ENCODE results near the gene CFTR. TPM values are rescaled to one million over a fixed set of nuclear protein-coding genes. Genes with fewer than 3 reads are reported as not detected.

CFTR gene
- total and polyA plus RNA-seq, 4 donors: 0.10 to 3.1 (median 0.30) TPM

GRCh38 chr7:117654780-117655179, 175.0 kb downstream of the CFTR start:
- no peak for ATAC-seq (ENCODE audit: low FRiP score)
- no peak overlapping the region for H3K27ac ChIP-seq (ENCODE audit: low read depth in 1 of 2, low read length in 2 of 2)
- no peaks in the 10 kb centered on the region for H3K9me3 ChIP-seq (ENCODE audit: control insufficient read depth, low read length)
- no peak for DNase-seq
- H3K4me3 ChIP-seq (ENCODE audit: low read length in 2 of 2): no peak overlapping the region
- WGBS, 2 donors: 90 to 91% methylated on average over 1 of the region's 1 CpG
- H3K36me3 ChIP-seq (ENCODE audit: control insufficient read depth in 1 of 2, insufficient read depth in 2 of 2, low read length in 1 of 2): no peaks in the 10 kb centered on the region
- H3K27me3 ChIP-seq (ENCODE audit: control insufficient read depth in 1 of 2, insufficient read depth in 2 of 2, low read length in 1 of 2): no peaks in the 10 kb centered on the region
- intact Hi-C loops (cut with DNase I): no loop called here
- no peaks in the 10 kb centered on the region for H3K4me1 ChIP-seq (ENCODE audit: control insufficient read depth in 1 of 2, insufficient read depth in 2 of 2, low read length in 2 of 2)

DNA sequence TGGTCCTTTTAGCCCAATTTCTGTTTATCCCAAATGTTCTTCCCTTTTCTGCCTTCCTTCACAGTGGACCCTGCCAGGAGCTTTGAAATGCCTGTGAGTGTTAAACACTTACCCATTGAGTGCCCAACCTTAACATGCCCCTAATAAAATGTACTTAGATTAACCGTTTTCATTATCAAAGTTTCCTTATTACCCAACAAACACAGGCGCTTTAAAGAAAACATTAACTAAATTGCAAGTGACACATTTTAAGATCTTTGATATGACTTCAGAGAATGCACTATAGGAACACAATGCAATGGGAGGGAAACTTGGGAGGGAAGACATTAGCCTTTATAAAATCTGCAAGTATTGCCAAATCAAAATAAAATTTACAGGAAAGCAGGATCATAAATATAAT, 177.0 kb downstream of the CFTR start:
- DNase-seq (no peak), ATAC-seq (ENCODE audit: low FRiP score) (no peak)
- H3K27ac ChIP-seq (ENCODE audit: low read depth in 1 of 2, low read length in 2 of 2): no peak overlapping the region
- no peaks in the 10 kb centered on the region for H3K4me1 ChIP-seq (ENCODE audit: control insufficient read depth in 1 of 2, insufficient read depth in 2 of 2, low read length in 2 of 2)
- H3K27me3 ChIP-seq (ENCODE audit: control insufficient read depth in 1 of 2, insufficient read depth in 2 of 2, low read length in 1 of 2): no peaks in the 10 kb centered on the region
- no peaks in the 10 kb centered on the region for H3K36me3 ChIP-seq (ENCODE audit: control insufficient read depth in 1 of 2, insufficient read depth in 2 of 2, low read length in 1 of 2)
- no peaks in the 10 kb centered on the region for H3K9me3 ChIP-seq (ENCODE audit: control insufficient read depth, low read length)
- H3K4me3 ChIP-seq (ENCODE audit: low read length in 2 of 2): no peak overlapping the region
- intact Hi-C loops (cut with DNase I): no loop called here
- WGBS, 2 donors: 57 to 72% methylated on average over 2 of the region's 2 CpGs

DNA sequence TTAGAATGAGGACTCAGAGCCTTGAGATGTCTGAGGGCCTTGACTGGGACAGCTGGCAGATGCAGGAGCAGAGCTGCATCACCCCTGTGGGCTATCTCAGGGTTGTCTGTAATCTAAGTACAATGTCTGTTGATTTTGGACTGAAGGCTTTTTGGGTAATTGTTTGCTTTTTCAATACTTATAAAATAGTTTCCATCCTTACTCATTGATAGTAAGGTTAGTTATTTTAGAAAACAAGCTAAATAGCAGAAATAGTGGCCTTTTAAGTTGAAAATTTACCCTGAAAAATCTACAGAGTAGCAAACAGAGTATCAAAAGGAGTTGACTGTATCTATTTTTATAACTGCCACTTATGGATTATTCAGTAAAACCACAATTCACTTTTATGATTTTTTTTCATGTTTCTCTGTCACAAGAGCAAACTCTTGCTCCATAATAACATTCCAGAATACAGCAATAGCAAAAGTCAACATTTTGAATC, 179.7 kb downstream of the CFTR start:
- no peaks in the 10 kb centered on the region for H3K27me3 ChIP-seq (ENCODE audit: control insufficient read depth in 1 of 2, insufficient read depth in 2 of 2, low read length in 1 of 2)
- H3K4me3 ChIP-seq (ENCODE audit: low read length in 2 of 2): no peak overlapping the region
- intact Hi-C loops (cut with DNase I): no loop called here
- DNase-seq: no peak
- H3K4me1 ChIP-seq (ENCODE audit: control insufficient read depth in 1 of 2, insufficient read depth in 2 of 2, low read length in 2 of 2): no peaks in the 10 kb centered on the region
- no peaks in the 10 kb centered on the region for H3K36me3 ChIP-seq (ENCODE audit: control insufficient read depth in 1 of 2, insufficient read depth in 2 of 2, low read length in 1 of 2)
- H3K9me3 ChIP-seq (ENCODE audit: control insufficient read depth, low read length): no peaks in the 10 kb centered on the region
- ATAC-seq (ENCODE audit: low FRiP score): no peak
- H3K27ac ChIP-seq (ENCODE audit: low read depth in 1 of 2, low read length in 2 of 2): no peak overlapping the region

DNA sequence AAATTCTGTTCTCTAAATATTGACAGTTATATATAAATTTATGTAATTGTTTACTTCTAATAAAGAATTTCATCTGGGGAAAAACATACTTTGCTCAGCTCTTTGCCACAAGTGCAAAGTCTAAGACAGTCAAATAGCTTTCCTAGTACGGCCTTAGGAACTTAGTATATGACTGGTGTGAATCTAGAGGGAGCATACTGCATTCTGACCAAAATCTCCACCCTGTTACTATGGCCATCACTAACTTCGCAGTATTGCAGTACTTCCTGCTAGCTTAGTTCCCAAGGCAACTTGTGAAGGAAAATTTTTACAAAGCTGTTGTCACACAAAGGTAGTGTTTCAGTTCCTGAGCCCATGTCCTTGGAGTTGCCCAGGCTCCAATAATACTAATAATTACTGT, 181.5 kb downstream of the CFTR start:
- H3K27me3 ChIP-seq (ENCODE audit: control insufficient read depth in 1 of 2, insufficient read depth in 2 of 2, low read length in 1 of 2): no peaks in the 10 kb centered on the region
- no peaks in the 10 kb centered on the region for H3K36me3 ChIP-seq (ENCODE audit: control insufficient read depth in 1 of 2, insufficient read depth in 2 of 2, low read length in 1 of 2)
- H3K4me3 ChIP-seq (ENCODE audit: low read length in 2 of 2): no peak overlapping the region
- DNase-seq (no peak), ATAC-seq (ENCODE audit: low FRiP score) (no peak)
- no peaks in the 10 kb centered on the region for H3K4me1 ChIP-seq (ENCODE audit: control insufficient read depth in 1 of 2, insufficient read depth in 2 of 2, low read length in 2 of 2)
- intact Hi-C loops (cut with DNase I): no loop called here
- 86 to 87% methylated on average over 2 of the region's 2 CpGs for whole genome bisulfite sequencing, 2 donors
- H3K9me3 ChIP-seq (ENCODE audit: control insufficient read depth, low read length): no peaks in the 10 kb centered on the region
- no peak overlapping the region for H3K27ac ChIP-seq (ENCODE audit: low read depth in 1 of 2, low read length in 2 of 2)

- no peaks in the 10 kb centered on the region for H3K9me3 ChIP-seq (ENCODE audit: control insufficient read depth, low read length)
- no peaks in the 10 kb centered on the region for H3K36me3 ChIP-seq (ENCODE audit: control insufficient read depth in 1 of 2, insufficient read depth in 2 of 2, low read length in 1 of 2)
- WGBS, 2 donors: 90 to 92% methylated on average over 3 of the region's 3 CpGs
- DNase-seq: no peak
- intact Hi-C loops (cut with DNase I): no loop called here
- no peak overlapping the region for H3K4me3 ChIP-seq (ENCODE audit: low read length in 2 of 2)
- no peaks in the 10 kb centered on the region for H3K4me1 ChIP-seq (ENCODE audit: control insufficient read depth in 1 of 2, insufficient read depth in 2 of 2, low read length in 2 of 2)
- H3K27me3 ChIP-seq (ENCODE audit: control insufficient read depth in 1 of 2, insufficient read depth in 2 of 2, low read length in 1 of 2): no peaks in the 10 kb centered on the region
- ATAC-seq (ENCODE audit: low FRiP score): no peak
- no peak overlapping the region for H3K27ac ChIP-seq (ENCODE audit: low read depth in 1 of 2, low read length in 2 of 2)
Observed at GRCh38 chr7:117664047-117664446, 184.2 kb downstream of the CFTR start.

DNA sequence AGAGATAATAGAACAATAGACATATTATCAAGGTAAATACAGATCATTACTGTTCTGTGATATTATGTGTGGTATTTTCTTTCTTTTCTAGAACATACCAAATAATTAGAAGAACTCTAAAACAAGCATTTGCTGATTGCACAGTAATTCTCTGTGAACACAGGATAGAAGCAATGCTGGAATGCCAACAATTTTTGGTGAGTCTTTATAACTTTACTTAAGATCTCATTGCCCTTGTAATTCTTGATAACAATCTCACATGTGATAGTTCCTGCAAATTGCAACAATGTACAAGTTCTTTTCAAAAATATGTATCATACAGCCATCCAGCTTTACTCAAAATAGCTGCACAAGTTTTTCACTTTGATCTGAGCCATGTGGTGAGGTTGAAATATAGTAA, 185.5 kb downstream of the CFTR start:
- H3K4me3 ChIP-seq (ENCODE audit: low read length in 2 of 2): no peak overlapping the region
- intact Hi-C loops (cut with DNase I): no loop called here
- H3K27me3 ChIP-seq (ENCODE audit: control insufficient read depth in 1 of 2, insufficient read depth in 2 of 2, low read length in 1 of 2): no peaks in the 10 kb centered on the region
- DNase-seq: no peak
- H3K36me3 ChIP-seq (ENCODE audit: control insufficient read depth in 1 of 2, insufficient read depth in 2 of 2, low read length in 1 of 2): no peaks in the 10 kb centered on the region
- no peaks in the 10 kb centered on the region for H3K9me3 ChIP-seq (ENCODE audit: control insufficient read depth, low read length)
- ATAC-seq (ENCODE audit: low FRiP score): no peak
- H3K4me1 ChIP-seq (ENCODE audit: control insufficient read depth in 1 of 2, insufficient read depth in 2 of 2, low read length in 2 of 2): no peaks in the 10 kb centered on the region
- no peak overlapping the region for H3K27ac ChIP-seq (ENCODE audit: low read depth in 1 of 2, low read length in 2 of 2)

DNA sequence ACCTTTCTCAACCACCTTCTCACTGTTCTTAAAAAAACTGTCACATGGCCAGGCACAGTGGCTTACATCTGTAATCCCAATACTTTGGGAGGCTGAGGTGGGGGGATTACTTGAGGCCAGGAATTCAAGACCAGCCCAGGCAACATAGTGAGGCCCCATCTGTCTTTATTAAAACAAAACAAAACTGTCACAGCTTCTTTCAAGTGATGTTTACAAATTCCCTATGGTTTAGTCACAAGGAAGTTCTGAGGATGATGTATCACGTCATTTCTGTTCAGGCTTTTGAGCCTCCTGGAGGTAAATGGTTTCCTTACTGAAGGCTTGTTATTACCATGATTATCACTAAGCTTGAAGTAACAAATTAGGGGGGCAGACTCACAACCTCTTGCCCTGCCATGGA, 186.2 kb downstream of the CFTR start:
- H3K36me3 ChIP-seq (ENCODE audit: control insufficient read depth in 1 of 2, insufficient read depth in 2 of 2, low read length in 1 of 2): no peaks in the 10 kb centered on the region
- ATAC-seq (ENCODE audit: low FRiP score): no peak
- intact Hi-C loops (cut with DNase I): no loop called here
- H3K27ac ChIP-seq (ENCODE audit: low read depth in 1 of 2, low read length in 2 of 2): no peak overlapping the region
- H3K4me1 ChIP-seq (ENCODE audit: control insufficient read depth in 1 of 2, insufficient read depth in 2 of 2, low read length in 2 of 2): no peaks in the 10 kb centered on the region
- H3K27me3 ChIP-seq (ENCODE audit: control insufficient read depth in 1 of 2, insufficient read depth in 2 of 2, low read length in 1 of 2): no peaks in the 10 kb centered on the region
- H3K4me3 ChIP-seq (ENCODE audit: low read length in 2 of 2): no peak overlapping the region
- no peak for DNase-seq
- no peaks in the 10 kb centered on the region for H3K9me3 ChIP-seq (ENCODE audit: control insufficient read depth, low read length)
- 78 to 89% methylated on average over 1 of the region's 1 CpG for WGBS, 2 donors

GRCh38 chr7:117666689-117667088, 186.9 kb downstream of the CFTR start:
- Histone ChIP-seq H3K27me3 (ENCODE audit: control insufficient read depth in 1 of 2, insufficient read depth in 2 of 2, low read length in 1 of 2) (no peaks in the 10 kb centered on the region), H3K4me3 (ENCODE audit: low read length in 2 of 2) (no peak overlapping the region), H3K27ac (ENCODE audit: low read depth in 1 of 2, low read length in 2 of 2) (no peak overlapping the region), H3K36me3 (ENCODE audit: control insufficient read depth in 1 of 2, insufficient read depth in 2 of 2, low read length in 1 of 2) (no peaks in the 10 kb centered on the region), H3K4me1 (ENCODE audit: control insufficient read depth in 1 of 2, insufficient read depth in 2 of 2, low read length in 2 of 2) (no peaks in the 10 kb centered on the region), H3K9me3 (ENCODE audit: control insufficient read depth, low read length) (no peaks in the 10 kb centered on the region)
- DNase-seq: no peak
- intact Hi-C loops (cut with DNase I): no loop called here
- no peak for ATAC-seq (ENCODE audit: low FRiP score)
- WGBS, 2 donors: 90 to 91% methylated on average over 6 of the region's 6 CpGs

DNA sequence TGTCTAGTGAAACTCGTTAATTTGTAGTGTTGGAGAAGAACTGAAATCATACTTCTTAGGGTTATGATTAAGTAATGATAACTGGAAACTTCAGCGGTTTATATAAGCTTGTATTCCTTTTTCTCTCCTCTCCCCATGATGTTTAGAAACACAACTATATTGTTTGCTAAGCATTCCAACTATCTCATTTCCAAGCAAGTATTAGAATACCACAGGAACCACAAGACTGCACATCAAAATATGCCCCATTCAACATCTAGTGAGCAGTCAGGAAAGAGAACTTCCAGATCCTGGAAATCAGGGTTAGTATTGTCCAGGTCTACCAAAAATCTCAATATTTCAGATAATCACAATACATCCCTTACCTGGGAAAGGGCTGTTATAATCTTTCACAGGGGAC, 187.6 kb downstream of the CFTR start:
- no peaks in the 10 kb centered on the region for H3K36me3 ChIP-seq (ENCODE audit: control insufficient read depth in 1 of 2, insufficient read depth in 2 of 2, low read length in 1 of 2)
- intact Hi-C loops (cut with DNase I): no loop called here
- H3K4me3 ChIP-seq (ENCODE audit: low read length in 2 of 2): no peak overlapping the region
- no peaks in the 10 kb centered on the region for H3K27me3 ChIP-seq (ENCODE audit: control insufficient read depth in 1 of 2, insufficient read depth in 2 of 2, low read length in 1 of 2)
- ATAC-seq (ENCODE audit: low FRiP score): no peak
- no peak for DNase-seq
- H3K27ac ChIP-seq (ENCODE audit: low read depth in 1 of 2, low read length in 2 of 2): no peak overlapping the region
- no peaks in the 10 kb centered on the region for H3K9me3 ChIP-seq (ENCODE audit: control insufficient read depth, low read length)
- H3K4me1 ChIP-seq (ENCODE audit: control insufficient read depth in 1 of 2, insufficient read depth in 2 of 2, low read length in 2 of 2): no peaks in the 10 kb centered on the region
- 78 to 85% methylated on average over 2 of the region's 2 CpGs for WGBS, 2 donors
